Anterior cingulate cortex (tissue), 58 donors: ENCODE data around the gene CORO2B.

Source experiments
- DNase-seq, 58 donors: peaks; one replicate each; lab custom pipeline; 2025; lab: John Stamatoyannopoulos, UW

CORO2B gene

DNA sequence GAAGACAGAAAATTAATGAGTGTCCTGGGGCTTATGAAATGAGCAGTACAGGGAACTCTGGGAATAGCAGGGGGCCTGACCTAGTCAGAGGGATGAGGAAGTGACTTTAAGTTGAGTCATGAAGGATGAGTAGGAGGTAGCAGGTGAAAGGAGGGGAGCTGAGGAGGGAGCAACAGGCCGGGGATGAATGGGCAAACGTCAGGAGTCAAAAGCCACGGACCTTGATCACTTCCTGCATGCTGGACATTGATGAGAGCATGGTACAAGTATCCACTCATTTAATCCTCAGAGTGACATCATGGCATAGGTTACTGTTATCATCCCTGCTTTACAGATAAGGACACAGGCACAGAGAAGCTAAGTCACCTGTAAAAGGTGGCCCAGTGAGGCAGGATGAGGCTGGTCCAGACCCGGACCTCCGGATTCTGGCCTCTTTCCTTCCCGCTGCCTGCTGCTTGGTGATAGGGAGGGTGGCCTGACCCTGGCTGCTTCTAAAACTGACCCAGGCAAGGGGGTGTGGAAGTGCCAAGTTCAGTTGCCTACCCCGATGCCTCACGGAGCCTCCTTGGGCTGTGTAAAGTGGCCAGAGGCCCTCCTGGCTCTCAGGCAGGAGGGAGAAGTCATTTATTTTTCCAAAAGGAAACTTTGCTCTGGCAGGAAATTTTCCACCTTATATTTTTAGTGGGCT lies 7.6 kb downstream of the CORO2B start:
- DNase-seq, result no peak

- DNase-seq, result no peak
These were observed 9.1 kb downstream of the CORO2B start for GRCh38 chr15:68587769-68588385.

GRCh38 chr15:68589053-68589452 lies 10.3 kb downstream of the CORO2B start:
- DNase-seq, result no peak

DNA sequence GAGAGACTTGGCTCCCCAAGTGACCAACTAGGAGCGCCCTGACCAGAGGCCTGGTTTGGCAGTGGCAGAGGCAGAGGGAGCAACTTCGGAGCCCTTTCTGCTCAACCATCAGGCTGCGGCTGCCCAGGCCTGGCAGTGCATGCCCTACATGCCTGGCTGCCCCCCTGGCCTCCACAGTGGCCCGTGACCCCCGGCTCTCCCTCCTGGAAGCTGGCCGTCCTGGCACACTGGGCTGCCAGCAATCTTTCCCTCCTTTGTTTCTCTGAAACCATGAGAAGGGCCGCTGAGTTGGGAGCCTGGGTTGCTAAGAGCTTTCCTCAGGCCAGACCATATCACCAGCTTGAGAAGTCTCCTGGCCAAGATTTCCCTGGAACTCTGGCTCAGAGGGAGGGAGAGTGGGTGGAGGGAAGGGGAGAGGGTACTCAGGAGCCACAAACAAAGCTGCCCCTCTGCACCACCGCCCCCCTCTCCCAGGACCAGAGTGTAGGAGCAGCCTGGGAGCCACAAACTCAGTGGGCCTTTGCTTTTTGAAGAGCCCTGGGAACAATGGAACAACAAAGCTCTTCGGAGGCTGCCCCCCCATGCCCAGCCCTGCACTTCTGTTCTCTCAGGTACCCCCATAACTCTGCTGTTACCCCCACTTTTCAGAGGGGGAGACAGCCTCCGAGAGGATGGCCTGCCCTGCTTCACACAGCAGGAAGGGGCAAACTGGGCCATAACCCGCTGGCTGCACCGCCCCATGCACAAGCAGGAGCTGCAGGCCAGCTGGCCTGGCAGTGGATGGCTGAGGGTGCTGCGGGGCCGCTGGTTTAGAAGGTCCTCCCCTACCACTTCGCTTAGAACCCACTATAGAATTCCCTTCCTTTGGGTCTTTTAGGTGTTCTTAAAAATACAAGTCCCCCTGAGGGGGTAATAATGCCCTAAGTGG lies 11.3 kb downstream of the CORO2B start:
- DNase-seq, result peak in 50 of 58 donors; percentile 31 to 89 (median 66)

DNA sequence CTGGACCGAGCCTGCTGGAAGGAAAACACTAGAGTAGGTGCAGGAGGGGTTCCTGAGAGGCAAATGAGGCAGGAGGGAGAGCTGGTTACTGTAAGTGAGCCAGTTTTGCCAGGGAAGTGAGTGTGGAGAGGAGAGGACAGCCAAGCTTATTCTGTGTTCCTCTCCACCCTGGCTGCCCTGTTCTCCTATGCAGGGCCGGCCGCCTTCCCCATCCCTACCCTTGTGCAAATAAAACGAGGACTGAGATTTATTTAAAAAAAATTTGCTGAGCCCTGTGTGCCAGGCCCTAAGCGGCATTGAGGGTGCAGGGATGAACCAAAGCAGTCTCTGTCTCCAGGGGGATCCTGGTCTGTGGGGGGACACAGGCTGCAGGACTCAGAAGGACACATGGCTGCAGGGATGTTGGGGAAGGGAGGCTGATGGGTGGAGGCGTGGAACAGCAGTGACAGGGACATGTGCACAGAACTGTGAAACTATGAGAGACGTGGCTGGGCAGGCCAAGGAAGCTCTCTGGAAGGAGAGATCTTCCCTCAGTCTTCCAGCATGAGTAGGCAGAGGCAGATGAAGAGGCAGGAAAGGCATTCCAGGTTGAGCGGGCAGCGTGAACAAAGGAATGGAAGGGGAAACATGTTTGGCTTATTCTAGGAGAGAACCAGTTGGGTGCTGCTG lies 12.1 kb downstream of the CORO2B start:
- DNase-seq, result peak in 25 of 58 donors; percentile 12 to 83 (median 47)

- no peak for DNase-seq
These were observed 13.3 kb downstream of the CORO2B start for GRCh38 chr15:68592054-68592453.

DNA sequence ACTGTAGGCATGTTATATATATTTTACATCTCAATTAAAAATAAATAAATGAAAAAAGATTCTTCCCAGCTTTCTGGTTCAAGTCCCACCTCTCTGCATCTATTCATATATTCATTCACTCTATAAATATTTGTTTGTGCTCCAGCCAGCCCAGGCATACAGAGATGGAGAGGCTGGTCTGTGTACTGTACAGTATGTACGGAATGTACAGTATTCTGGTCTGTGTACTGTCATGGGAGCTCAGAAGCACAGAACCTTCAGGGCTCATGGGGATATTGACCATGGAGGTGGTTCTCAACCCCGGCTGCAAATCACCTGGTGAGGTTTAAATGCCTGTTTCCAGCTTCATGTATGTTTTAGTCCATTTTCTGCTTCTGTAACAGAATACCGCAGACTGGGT lies 13.8 kb downstream of the CORO2B start:
- DNase-seq, result no peak

DNA sequence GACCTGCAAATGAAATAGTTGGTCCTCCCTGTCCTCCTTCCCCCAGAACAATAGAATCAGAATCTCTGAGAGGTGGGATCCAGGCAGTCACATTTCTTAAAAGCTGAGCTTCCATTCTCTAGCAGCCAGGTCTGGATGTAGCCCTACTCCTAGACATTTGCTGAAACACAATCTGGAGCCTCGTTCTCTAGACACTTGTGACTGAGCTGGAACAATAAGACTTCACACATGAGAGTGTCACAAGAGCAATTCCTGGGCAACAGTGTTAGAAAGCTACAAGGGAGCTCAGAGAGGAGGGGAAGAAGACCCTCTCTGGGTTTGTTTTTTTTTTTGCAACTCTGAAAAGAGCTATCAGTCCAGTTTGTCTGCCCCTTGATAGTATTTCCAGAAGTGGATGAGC lies 14.5 kb downstream of the CORO2B start:
- peak in 1 of 58 donors; percentile 31 for DNase-seq

DNA sequence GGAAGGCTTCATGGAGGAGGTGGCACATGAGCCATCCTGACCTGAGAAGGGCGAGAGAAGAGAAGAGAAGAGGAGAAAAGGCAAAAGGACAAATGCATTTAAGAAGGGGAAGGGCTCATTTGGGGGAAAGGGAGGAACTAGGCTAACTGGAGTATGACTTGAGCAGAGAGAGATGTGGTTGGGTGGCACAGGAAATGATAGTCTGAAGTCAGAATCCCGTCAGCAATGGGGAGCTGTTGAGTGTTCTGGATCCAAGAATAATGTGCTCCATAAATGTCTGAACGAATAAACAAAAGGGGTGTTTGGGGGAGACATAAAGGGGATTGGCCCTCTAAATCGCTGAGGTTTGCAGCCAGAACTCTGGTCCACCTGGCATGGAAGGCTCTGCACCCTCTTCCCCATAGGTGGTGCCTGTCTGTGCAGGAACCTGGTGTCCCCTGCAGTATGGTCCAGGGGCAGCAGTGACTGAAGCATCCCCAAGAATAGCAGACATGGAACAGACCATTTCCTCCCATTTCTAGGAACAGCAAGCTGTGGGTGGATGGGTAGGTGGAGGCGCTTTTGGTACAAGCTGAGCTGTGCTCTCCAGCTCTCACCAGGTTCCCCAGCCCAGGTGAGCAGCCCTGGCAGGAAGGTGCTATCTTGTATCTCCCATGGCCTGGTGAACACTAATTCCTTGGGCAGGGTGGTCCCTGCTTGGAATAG lies 15.2 kb downstream of the CORO2B start:
- peak in 3 of 58 donors; percentile 34 to 60 (median 36) for DNase-seq

DNA sequence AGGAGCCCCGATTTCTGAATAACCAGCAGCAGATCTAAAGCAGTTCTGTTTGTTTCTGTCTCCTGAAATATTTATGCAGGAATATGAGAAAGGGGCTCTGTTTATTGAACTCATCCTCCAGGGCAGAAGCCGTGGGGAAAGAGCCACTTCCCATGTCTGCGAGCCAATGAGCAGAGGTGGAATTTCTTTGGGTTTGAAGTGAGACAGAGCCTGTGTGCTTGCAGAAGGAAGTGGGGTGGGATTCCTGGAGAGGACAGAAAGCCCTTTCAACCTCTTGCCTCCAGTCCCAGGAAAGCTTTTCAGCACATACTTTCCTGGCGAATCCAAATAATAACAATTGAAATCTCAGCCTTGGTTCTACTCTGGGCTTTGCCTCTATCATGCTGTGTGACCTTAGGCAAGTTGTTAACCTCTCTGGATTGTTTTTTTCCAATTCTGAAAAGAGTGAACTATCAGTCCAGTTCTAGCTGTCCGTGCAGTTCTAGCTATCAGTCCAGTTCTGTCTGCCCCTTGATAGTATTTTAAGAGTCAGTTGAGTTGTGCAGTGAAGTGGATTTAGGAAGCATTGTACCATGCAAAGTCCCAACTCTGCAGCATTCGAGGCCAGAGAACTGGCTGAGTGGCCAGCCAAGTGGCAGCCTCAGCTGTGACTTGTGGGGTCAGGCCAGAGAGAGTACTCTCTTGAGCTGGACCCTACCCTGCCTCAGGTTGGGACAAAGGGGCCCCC lies 15.9 kb downstream of the CORO2B start:
- DNase-seq, result no peak

- DNase-seq, result no peak
These were observed 16.4 kb downstream of the CORO2B start for GRCh38 chr15:68595260-68595564.

DNA sequence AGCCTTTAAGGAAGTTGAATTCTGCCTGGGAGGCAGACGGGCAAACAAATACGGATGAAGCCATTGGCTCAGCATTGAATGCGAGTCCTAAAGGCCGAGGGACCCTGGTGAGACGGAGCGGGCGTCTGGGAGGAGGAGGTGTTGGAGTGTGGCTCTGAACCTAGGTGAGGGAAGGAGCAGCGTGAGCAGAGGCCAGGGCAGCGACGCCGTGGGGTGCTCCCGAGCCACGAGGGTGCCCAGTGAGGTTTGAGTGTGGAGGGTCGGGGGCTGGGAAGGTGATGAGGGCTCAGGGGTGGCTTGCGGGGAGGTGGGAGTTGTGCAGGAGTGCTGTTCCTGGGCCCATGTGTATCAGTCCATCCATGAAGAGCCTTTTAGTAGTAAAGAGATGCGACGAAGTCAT lies 17.0 kb downstream of the CORO2B start:
- no peak for DNase-seq

GRCh38 chr15:68596691-68597090 lies 17.9 kb downstream of the CORO2B start:
- DNase-seq, result no peak

- DNase-seq, result no peak
These were observed 18.8 kb downstream of the CORO2B start for GRCh38 chr15:68597581-68597980.

DNA sequence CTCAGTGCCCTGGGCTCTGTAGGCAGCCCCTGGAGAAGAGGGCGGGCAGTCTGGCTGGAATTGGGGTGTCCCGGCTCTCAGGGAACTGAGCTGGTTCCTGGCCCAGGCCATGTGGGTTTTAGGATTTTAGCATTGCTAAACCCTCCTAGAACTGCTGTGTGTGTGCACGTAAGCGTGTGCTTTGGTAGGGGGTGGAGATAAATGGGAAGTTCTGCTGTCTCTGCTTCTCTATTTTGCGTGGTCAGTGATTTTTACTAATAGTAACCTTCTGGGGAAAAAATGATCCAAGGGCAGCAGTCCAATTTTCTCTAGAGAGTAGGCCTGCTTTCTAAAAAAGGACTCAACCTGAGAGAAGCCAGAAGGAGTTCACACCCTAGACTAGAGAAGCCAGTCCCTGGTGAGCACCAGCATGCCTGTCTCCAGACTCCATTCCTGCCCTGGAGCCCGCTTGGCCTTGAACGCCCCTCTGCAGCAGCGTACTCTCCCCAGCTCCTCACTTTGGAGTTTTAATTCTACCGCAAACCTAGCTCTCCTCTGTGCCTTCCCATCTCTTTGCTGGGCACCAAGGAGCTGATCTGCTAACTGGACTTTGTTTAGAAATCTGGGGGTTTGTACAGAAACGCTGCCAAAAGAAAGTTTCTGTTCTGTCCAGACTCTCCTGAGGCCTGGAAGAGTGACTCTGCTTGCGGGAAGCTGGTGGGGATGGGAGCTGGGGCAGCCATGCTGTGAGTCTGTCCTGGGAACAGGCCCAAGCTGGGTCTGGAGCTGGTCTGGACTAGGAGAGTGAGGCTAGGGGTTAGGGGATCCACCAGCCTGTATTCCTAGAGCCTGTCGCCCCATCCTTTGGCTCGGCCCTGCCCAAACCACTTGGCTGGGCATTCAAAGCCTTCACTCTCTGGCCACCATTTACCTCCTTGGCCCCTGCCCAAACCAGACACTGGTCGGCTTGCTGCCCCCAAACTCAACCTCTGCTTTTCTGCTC lies 19.7 kb downstream of the CORO2B start:
- DNase-seq, result peak in 3 of 58 donors; percentile 26 to 51 (median 38)

DNA sequence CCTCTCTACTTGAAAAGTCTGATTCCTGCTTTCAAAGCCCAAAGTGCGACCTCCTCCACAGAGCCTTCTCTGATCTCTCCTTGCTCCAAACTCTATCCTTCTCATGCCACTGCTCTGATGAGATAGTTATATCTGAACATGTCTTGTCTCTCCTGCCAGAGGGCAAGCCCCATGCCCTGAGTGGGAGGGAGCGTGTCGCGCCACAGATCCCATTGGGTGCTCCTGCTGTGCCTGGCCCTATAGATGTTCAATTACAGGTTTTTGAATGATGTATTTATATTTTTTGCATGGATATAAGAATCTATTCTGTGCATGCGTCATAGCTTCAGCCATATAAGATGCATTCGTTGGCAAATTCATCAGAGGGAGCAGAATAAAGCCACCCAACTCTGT lies 20.4 kb downstream of the CORO2B start:
- no peak for DNase-seq

- peak in 32 of 58 donors; percentile 30 to 77 (median 52) for DNase-seq
These were observed 20.8 kb downstream of the CORO2B start for GRCh38 chr15:68599560-68600071.
